Dendritic cell treated with granulocyte-macrophage colony-stimulating factor and Interleukin-4, amounts not matched to agents 40 ng/mL and 50 ng/mL, for 4 days (primary cell): ENCODE measurements around the gene SYNPO2L.
"Not testable (repeated sequence)": the region's sequence is repeated elsewhere in the genome, so short reads cannot be mapped to it uniquely, and the experiment has no call there.

Experiments
- H3K27ac Mint-ChIP-seq: one replicate; pipeline ENCODE4 v1.8.0; 2022; ENCODE audit warnings: mild to moderate bottlenecking, mixed read lengths
- H3K27me3 Mint-ChIP-seq: one replicate; pipeline ENCODE4 v1.8.0; 2022; ENCODE audit warnings: mild to moderate bottlenecking, mixed read lengths
- H3K36me3 Mint-ChIP-seq: one replicate; pipeline ENCODE4 v1.8.0; 2022; ENCODE audit warnings: low read depth, mixed read lengths
- H3K4me1 Mint-ChIP-seq: one replicate; pipeline ENCODE4 v1.8.0; 2022; ENCODE audit warnings: low read depth, mixed read lengths
- H3K4me3 Mint-ChIP-seq: one replicate; pipeline ENCODE4 v1.8.0; 2022; ENCODE audit warnings: mild to moderate bottlenecking, moderate library complexity, mixed read lengths
- H3K9me3 Mint-ChIP-seq: one replicate; pipeline ENCODE4 v1.8.0; 2022; ENCODE audit warnings: mixed read lengths
- intact Hi-C: fragments of 100-400 bp; cut with micrococcal nuclease; formaldehyde crosslinking; loops from one replicate; pipeline ENCODE4 v1.15.0; 2022

The SYNPO2L gene

GRCh38 chr10:73620974-73621373 is 34.9 kb downstream of the SYNPO2L start:
- H3K27ac Mint-ChIP-seq, H3K4me3 Mint-ChIP-seq, H3K36me3 Mint-ChIP-seq, H3K27me3 Mint-ChIP-seq, H3K4me1 Mint-ChIP-seq, H3K9me3 Mint-ChIP-seq: not testable (repeated sequence)
- intact Hi-C loops, result loop anchor here (10.0 kb wide), 1 partner anchor 396 kb away; no protein-coding TSS in a partner anchor

DNA sequence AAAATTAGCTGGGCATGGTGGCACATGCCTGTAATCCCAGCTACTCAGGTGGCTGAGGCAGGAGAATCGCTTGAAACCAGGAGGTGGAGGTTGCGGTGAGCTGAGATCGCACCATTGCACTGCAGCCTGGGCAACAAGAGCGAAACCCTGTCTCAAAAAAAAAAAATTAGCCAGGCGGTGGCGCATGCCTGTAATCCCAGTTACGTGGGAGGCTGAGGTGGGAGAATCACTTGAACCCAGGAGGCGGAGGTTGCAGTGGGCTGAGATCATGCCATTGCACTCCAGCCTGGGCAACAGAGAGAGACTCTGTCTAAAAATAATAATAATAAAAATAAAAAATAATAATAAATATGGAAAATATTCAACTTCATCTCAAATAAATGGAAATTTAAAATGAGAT is 38.7 kb downstream of the SYNPO2L start:
- H3K4me3 Mint-ChIP-seq, H3K27me3 Mint-ChIP-seq, H3K4me1 Mint-ChIP-seq, intact Hi-C loops, H3K9me3 Mint-ChIP-seq, H3K27ac Mint-ChIP-seq, H3K36me3 Mint-ChIP-seq: not testable (repeated sequence)

GRCh38 chr10:73614720-73615119 is 41.1 kb downstream of the SYNPO2L start:
- Mint-ChIP-seq H3K9me3 (no peaks in the 10 kb centered on the region), H3K4me3 (no peak overlapping the region), H3K36me3 (no peaks in the 10 kb centered on the region), H3K4me1 (no peaks in the 10 kb centered on the region), H3K27me3 (no peaks in the 10 kb centered on the region), H3K27ac (no peak overlapping the region)
- intact Hi-C loops, result no loop called here

DNA sequence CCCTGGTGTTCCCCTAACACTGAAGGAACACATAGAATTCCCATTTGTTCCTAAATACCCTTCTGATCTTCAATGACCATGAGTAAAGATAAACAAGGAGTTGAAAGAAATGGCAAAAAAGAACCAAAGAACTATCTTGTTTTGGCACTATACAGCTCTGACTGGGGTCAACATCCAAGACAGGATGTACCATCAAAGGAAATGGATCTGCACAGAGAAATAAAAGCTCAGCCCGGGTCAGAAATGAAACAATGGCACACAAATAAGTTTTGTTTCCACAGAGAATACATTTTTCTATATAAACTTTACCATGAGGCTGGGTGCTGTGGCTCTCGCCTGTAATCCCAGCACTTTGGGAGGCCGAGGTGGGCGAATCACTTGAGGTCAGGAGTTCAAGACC is 46.7 kb downstream of the SYNPO2L start:
- no peaks in the 10 kb centered on the region for H3K4me1 Mint-ChIP-seq
- intact Hi-C loops, result no loop called here
- no peaks in the 10 kb centered on the region for H3K27me3 Mint-ChIP-seq
- H3K9me3 Mint-ChIP-seq, result no peaks in the 10 kb centered on the region
- H3K4me3 Mint-ChIP-seq, result no peak overlapping the region
- no peaks in the 10 kb centered on the region for H3K36me3 Mint-ChIP-seq
- H3K27ac Mint-ChIP-seq, result no peak overlapping the region

DNA sequence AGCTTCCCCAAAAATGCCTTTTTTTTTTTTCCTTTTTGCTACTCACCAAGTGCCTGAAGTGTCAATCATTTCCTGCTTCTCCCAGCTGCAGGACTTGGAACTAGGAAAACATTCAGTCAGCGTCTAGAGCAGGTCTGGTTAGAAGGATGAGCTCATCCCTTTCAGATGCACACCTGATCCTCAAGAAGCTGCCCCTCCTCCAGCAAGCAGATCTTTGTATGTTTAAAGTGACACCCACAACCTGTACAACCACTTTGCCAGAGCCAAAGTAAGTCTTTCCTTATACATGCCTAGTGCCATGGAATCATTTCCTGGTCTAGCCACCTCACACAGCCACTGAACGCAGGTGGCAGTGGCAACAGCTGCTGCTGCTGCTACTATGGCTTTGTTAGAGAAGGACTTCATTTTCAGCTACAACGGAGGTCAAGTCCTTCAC is 54.3 kb downstream of the SYNPO2L start:
- peaks cover 7% of the 10 kb centered on the region for H3K4me1 Mint-ChIP-seq
- H3K27ac Mint-ChIP-seq, result no peak overlapping the region
- no peaks in the 10 kb centered on the region for H3K27me3 Mint-ChIP-seq
- H3K9me3 Mint-ChIP-seq, result no peaks in the 10 kb centered on the region
- no peaks in the 10 kb centered on the region for H3K36me3 Mint-ChIP-seq
- H3K4me3 Mint-ChIP-seq, result no peak overlapping the region
- intact Hi-C loops, result no loop called here

DNA sequence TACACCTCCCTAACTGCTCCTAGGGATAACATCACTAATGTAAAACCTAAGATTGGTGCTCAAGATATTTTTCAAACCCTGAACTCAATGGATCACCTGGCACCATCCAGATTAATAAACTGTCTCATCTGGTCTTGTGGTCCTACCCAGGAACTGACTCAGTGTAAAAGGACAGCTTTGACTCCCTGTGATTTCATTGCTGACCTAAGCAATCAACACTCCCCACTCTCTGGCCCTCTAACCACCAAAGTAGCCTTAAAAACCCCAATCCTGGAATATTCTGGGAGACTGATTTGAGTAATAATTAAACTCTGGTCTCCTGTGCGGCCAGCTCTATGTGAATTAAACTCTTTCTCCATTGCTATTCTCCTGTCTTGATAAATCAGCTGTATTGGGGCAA is 58.5 kb downstream of the SYNPO2L start:
- no peaks in the 10 kb centered on the region for H3K9me3 Mint-ChIP-seq
- H3K27ac Mint-ChIP-seq, result no peak overlapping the region
- intact Hi-C loops, result no loop called here

More for the DNA sequence above, 58.5 kb downstream of the SYNPO2L start:
- Mint-ChIP-seq H3K36me3 (no peaks in the 10 kb centered on the region), H3K27me3 (no peaks in the 10 kb centered on the region), H3K4me1 (peaks cover 7% of the 10 kb centered on the region), H3K4me3 (no peak overlapping the region)
